ENCODE data around the gene NMB. TPM values are rescaled to one million over a fixed set of nuclear protein-coding genes. Genes with fewer than 3 reads are reported as not detected.

Gene NMB
- total RNA-seq, 1 donor from 2014 or later = 2.0 TPM

DNA sequence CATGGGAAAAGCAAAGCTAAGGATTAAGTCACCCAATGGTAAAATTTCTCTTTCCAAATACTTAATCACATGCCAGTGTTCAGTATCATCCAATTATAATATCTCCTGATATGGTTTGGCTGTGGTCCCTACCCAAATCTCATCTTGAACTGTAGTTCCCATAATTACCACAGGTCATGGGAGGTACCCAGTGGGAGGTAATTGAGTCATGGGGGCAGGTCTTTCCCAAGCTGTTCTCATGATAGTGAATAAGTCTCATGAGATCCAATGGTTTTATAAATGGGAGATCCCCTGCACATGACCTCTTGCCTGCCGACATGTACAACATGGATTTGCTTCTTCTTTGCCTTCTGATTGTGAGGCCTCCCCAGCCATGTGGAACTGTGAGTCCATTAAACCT lies 26.1 kb upstream of the NMB start:
- Histone ChIP-seq H3K4me3 (no peak overlapping the region), H3K9me3 (replicated peaks) (no peaks in the 10 kb centered on the region), H3K27ac (replicated peaks) (no peak overlapping the region), H3K4me1 (peaks cover 7% of the 10 kb centered on the region), H3K36me3 (peaks cover 60% of the 10 kb centered on the region), H3K27me3 (ENCODE audit: low read depth) (no peaks in the 10 kb centered on the region)
- TF ChIP-seq, protein P1, sequence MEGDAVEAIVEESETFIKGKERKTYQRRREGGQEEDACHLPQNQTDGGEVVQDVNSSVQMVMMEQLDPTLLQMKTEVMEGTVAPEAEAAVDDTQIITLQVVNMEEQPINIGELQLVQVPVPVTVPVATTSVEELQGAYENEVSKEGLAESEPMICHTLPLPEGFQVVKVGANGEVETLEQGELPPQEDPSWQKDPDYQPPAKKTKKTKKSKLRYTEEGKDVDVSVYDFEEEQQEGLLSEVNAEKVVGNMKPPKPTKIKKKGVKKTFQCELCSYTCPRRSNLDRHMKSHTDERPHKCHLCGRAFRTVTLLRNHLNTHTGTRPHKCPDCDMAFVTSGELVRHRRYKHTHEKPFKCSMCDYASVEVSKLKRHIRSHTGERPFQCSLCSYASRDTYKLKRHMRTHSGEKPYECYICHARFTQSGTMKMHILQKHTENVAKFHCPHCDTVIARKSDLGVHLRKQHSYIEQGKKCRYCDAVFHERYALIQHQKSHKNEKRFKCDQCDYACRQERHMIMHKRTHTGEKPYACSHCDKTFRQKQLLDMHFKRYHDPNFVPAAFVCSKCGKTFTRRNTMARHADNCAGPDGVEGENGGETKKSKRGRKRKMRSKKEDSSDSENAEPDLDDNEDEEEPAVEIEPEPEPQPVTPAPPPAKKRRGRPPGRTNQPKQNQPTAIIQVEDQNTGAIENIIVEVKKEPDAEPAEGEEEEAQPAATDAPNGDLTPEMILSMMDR (IDR thresholded peaks at IDR 0.05; ENCODE audit: borderline replicate concordance) = no peak
- no peak for DNase-seq
- intact Hi-C loops (cut with micrococcal nuclease) = no loop called here

DNA sequence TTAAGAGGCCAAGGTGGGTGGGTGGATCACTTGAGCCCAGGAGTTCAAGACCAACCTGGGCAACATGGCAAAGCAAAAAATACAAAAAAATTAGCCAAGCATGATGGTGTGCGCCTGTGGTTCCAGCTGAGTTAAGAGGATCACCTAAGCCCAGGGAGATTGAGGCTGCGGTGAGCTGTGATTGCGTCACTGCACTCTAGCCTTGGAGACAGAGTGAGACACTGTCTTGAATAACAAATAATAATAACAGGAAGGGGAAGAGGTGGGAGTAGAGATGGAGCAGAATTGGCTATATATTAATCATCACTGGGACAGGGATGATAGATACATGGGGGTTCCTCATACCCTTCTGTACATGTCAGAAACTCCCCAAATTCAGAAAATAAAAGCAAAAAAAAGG lies 23.8 kb upstream of the NMB start:
- Histone ChIP-seq H3K27ac (replicated peaks) (no peak overlapping the region), H3K27me3 (ENCODE audit: low read depth) (no peaks in the 10 kb centered on the region), H3K4me1 (peaks cover 7% of the 10 kb centered on the region), H3K36me3 (peaks cover 63% of the 10 kb centered on the region), H3K4me3 (no peak overlapping the region), H3K9me3 (replicated peaks) (no peaks in the 10 kb centered on the region)
- intact Hi-C loops (cut with micrococcal nuclease) = no loop called here
- TF ChIP-seq, protein P1 (IDR thresholded peaks at IDR 0.05; ENCODE audit: borderline replicate concordance) = no peak
- no peak for DNase-seq

DNA sequence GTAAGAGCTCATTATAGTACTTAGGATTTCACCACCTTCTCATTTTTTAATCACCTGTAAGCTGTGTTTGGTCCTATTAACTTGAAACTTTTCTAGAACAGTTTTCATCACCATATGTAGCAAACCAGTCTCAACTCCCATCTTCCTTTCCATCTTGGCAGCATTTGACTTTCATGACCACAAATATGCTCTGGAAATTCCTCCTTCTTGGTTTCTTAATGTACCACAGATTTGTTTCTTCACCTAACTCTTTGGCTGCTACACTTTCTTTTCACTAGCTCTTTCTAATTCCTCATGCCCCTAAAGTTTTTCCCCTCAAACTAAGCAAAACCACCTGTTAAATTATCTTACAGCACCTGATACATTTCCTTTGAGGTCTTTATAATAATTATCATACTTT lies 13.2 kb upstream of the NMB start:
- peaks cover 7% of the 10 kb centered on the region for H3K4me1 ChIP-seq
- H3K27me3 ChIP-seq (ENCODE audit: low read depth) = no peaks in the 10 kb centered on the region
- intact Hi-C loops (cut with micrococcal nuclease) = no loop called here
- no peak overlapping the region for H3K27ac ChIP-seq (replicated peaks)
- no peaks in the 10 kb centered on the region for H3K9me3 ChIP-seq (replicated peaks)
- no peak for DNase-seq
- peaks cover 50% of the 10 kb centered on the region for H3K36me3 ChIP-seq
- no peak overlapping the region for H3K4me3 ChIP-seq
- TF ChIP-seq, protein P1 (IDR thresholded peaks at IDR 0.05; ENCODE audit: borderline replicate concordance) = no peak

DNA sequence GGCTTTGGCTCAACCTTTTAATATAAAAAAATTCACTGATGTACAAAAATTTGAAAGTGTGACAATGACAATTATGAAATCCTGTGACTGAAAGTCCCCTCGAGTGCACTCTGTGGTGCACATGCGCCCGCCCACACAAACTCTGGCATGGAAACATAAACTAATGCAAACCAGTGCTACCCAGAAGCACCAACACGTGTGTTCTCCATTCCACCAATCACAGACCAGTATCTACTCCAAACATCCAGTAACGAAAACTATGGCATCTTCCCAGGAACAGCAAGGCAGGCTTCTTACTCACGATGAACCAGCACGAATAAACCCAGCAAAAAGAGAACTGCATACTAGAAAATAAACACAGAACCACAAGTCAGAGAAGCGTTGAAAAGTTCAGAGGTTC lies 11.7 kb upstream of the NMB start:
- peaks cover 52% of the 10 kb centered on the region for H3K36me3 ChIP-seq
- no peaks in the 10 kb centered on the region for H3K4me1 ChIP-seq
- TF ChIP-seq, protein P1 (IDR thresholded peaks at IDR 0.05; ENCODE audit: borderline replicate concordance) = no peak
- H3K27me3 ChIP-seq (ENCODE audit: low read depth) = no peaks in the 10 kb centered on the region
- DNase-seq = no peak
- no peak overlapping the region for H3K4me3 ChIP-seq
- H3K27ac ChIP-seq (replicated peaks) = no peak overlapping the region
- no peaks in the 10 kb centered on the region for H3K9me3 ChIP-seq (replicated peaks)
- intact Hi-C loops (cut with micrococcal nuclease) = no loop called here

DNA sequence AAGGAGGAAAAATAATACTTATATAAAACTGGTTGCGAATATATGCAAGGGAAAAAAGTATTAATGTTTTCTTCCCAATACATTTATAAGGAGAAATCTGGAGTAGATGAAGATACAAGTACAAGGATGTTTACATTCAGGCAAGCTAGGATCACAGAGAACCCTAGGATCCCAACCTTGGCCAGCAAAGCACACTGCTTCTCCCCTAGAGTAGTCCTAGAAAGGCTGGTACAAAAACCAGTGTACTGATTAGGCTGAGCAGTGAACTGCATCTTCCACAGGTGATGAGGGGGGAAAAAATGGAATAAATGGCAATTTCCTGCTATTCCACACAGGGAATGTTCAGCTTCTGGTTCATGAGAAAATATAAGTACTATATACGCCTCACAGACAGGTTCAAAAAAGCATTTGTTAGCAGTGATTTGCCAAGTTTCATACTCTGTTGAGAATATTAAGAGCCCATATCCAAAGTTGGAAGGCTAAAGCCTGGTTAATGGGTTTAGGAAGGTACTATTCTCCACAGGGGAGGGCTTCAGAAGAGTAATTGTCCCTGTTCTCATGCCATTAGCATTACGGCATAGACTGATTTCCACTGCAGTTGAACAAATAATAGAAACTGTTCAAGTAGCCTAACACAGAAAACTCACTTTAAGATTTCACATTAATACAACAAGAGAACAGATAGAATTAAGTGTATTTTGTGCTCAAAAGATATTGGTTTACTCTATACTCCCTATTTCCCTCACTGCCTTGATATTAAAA lies 10.4 kb upstream of the NMB start:
- intact Hi-C loops (cut with micrococcal nuclease) = no loop called here
- Histone ChIP-seq H3K9me3 (replicated peaks) (no peaks in the 10 kb centered on the region), H3K36me3 (peaks cover 48% of the 10 kb centered on the region), H3K27me3 (ENCODE audit: low read depth) (no peaks in the 10 kb centered on the region), H3K27ac (replicated peaks) (no peak overlapping the region), H3K4me3 (no peak overlapping the region), H3K4me1 (no peaks in the 10 kb centered on the region)
- TF ChIP-seq, protein P1 (IDR thresholded peaks at IDR 0.05; ENCODE audit: borderline replicate concordance) = no peak
- no peak for DNase-seq

All from left ventricle myocardium inferior (tissue), 1 donor.